ENCODE results near the gene RAB4A. TPM values are rescaled to one million over a fixed set of nuclear protein-coding genes. Genes with fewer than 3 reads are reported as not detected.

RAB4A gene
- total RNA-seq, 4 donors from 2014 or later: 37.1 to 78.4 (median 49.3) TPM

DNA sequence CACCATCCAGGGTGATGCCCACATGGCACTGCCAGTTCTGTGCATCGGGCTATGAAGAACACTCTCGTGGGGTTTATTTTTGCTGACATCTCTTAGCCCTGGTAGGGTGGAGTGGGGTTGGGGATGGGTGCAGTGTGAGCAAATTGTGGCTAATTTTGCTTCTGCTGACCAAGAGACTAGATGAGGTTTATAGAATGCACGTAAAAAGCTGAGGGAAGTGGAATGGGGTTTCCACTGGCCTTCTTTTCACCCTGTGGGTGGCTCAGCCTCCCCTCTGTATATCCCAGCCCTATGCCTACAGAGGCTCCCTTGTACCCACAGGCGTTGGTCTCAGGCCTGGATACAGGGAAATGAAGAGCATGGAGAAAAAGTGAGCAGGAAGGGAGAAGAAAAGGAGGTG, 44.1 kb upstream of the RAB4A start:
- Histone ChIP-seq H3K27me3 (no peaks in the 10 kb centered on the region), H3K27ac (no peak overlapping the region), H3K36me3 (no peaks in the 10 kb centered on the region), H3K4me3 (no peak overlapping the region), H3K9me3 (no peaks in the 10 kb centered on the region), H3K4me1 (peaks cover 59% of the 10 kb centered on the region)
- WGBS: 84% methylated on average over 4 of the region's 4 CpGs
- DNase-seq (ENCODE audit: low spot score in 2 of 2): no peak
- TF ChIP-seq POLR2A (IDR thresholded peaks at IDR 0.05) (no peak), POLR2AphosphoS5 (IDR thresholded peaks at IDR 0.05) (no peak), EP300 (IDR thresholded peaks at IDR 0.05) (no peak)
- TF ChIP-seq, protein P1, sequence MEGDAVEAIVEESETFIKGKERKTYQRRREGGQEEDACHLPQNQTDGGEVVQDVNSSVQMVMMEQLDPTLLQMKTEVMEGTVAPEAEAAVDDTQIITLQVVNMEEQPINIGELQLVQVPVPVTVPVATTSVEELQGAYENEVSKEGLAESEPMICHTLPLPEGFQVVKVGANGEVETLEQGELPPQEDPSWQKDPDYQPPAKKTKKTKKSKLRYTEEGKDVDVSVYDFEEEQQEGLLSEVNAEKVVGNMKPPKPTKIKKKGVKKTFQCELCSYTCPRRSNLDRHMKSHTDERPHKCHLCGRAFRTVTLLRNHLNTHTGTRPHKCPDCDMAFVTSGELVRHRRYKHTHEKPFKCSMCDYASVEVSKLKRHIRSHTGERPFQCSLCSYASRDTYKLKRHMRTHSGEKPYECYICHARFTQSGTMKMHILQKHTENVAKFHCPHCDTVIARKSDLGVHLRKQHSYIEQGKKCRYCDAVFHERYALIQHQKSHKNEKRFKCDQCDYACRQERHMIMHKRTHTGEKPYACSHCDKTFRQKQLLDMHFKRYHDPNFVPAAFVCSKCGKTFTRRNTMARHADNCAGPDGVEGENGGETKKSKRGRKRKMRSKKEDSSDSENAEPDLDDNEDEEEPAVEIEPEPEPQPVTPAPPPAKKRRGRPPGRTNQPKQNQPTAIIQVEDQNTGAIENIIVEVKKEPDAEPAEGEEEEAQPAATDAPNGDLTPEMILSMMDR (IDR thresholded peaks at IDR 0.05): no peak

- no peak overlapping the region for H3K27ac ChIP-seq
- H3K36me3 ChIP-seq: no peaks in the 10 kb centered on the region
- WGBS: 9% methylated on average over 15 of the region's 15 CpGs
- H3K4me3 ChIP-seq: no peak overlapping the region
- H3K27me3 ChIP-seq: no peaks in the 10 kb centered on the region
- H3K4me1 ChIP-seq: peaks cover 63% of the 10 kb centered on the region
- TF ChIP-seq EP300 (IDR thresholded peaks at IDR 0.05) (no peak), POLR2A (IDR thresholded peaks at IDR 0.05) (no peak), POLR2AphosphoS5 (IDR thresholded peaks at IDR 0.05) (no peak)
- TF ChIP-seq, protein P1 (IDR thresholded peaks at IDR 0.05): peak; percentile 78 to 89
- no peaks in the 10 kb centered on the region for H3K9me3 ChIP-seq
- peak; percentile 86 to 92 for DNase-seq (ENCODE audit: low spot score in 2 of 2)
Observed at GRCh38 chr1:229227298-229227919, 43.5 kb upstream of the RAB4A start.

- no peaks in the 10 kb centered on the region for H3K9me3 ChIP-seq
- TF ChIP-seq POLR2A (IDR thresholded peaks at IDR 0.05): no peak
- no peak for TF ChIP-seq POLR2AphosphoS5 (IDR thresholded peaks at IDR 0.05)
- TF ChIP-seq EP300 (IDR thresholded peaks at IDR 0.05): no peak
- TF ChIP-seq, protein P1 (IDR thresholded peaks at IDR 0.05): no peak
- no peaks in the 10 kb centered on the region for H3K27me3 ChIP-seq
- no peaks in the 10 kb centered on the region for H3K36me3 ChIP-seq
- 89% methylated on average over 2 of the region's 2 CpGs for WGBS
- H3K27ac ChIP-seq: peak overlapping the region; percentile 86
- DNase-seq (ENCODE audit: low spot score in 2 of 2): no peak
- peaks cover 66% of the 10 kb centered on the region for H3K4me1 ChIP-seq
- no peak overlapping the region for H3K4me3 ChIP-seq
Observed at GRCh38 chr1:229228522-229228921, 42.4 kb upstream of the RAB4A start.

DNA sequence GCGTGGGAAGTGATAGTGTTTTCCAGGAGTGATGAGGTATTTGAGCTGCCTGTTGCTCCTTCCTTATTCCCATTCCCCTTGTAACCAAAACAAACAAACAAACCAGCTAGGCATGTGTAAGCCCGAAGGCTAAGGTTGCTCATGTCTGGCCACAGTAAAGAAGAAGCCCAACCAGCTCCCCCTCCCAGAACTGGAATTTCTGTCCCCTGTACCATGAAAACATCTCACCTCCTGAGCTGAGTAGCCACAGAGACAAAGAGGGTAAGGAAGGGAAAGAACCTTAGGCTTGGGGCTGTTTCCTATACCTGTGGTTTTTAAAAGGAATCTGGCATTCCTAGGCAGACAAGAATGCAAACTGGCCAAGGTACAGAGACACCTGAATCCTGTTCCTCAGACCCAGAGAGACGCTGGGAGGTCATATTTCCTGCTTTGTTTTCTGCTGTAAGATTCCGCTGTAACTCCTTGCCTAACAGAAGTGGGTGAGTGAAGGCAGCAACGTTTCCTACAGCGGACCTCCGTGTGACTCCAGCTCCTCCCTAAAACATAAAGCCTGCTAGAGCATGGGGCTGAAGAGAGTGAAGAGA, 41.7 kb upstream of the RAB4A start:
- no peaks in the 10 kb centered on the region for H3K9me3 ChIP-seq
- no peak for DNase-seq (ENCODE audit: low spot score in 2 of 2)
- no peaks in the 10 kb centered on the region for H3K27me3 ChIP-seq
- WGBS: 9% methylated on average over 7 of the region's 7 CpGs
- H3K36me3 ChIP-seq: no peaks in the 10 kb centered on the region
- TF ChIP-seq POLR2AphosphoS5 (IDR thresholded peaks at IDR 0.05) (no peak), POLR2A (IDR thresholded peaks at IDR 0.05) (no peak), EP300 (IDR thresholded peaks at IDR 0.05) (no peak)
- TF ChIP-seq, protein P1 (IDR thresholded peaks at IDR 0.05): no peak
- peak overlapping the region; percentile 13 for H3K4me3 ChIP-seq
- H3K27ac ChIP-seq: peak overlapping the region; percentile 86
- H3K4me1 ChIP-seq: peaks cover 63% of the 10 kb centered on the region

DNA sequence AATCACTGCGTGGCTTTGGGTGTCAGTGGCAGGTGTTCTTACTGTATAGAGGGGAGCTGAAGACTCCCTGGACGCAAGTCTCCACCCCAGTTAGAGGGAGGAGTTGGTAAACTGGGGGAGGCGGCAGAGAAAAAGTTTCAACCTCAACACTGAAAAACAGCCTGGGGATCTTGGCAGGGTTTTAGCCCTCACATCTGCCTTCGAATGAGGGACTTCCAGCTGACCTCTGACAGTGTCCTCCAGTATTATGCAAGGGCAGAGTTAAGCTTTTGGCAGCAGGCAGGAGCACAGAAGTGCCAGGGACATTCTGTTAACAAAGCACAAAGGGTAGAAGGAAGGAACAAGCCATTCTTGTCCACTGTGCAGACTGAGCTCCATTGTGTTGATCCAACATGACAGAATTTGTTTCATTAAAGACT, 41.2 kb upstream of the RAB4A start:
- Histone ChIP-seq H3K4me1 (peaks cover 62% of the 10 kb centered on the region), H3K4me3 (peak overlapping the region; percentile 13), H3K9me3 (no peaks in the 10 kb centered on the region), H3K27me3 (no peaks in the 10 kb centered on the region), H3K36me3 (no peaks in the 10 kb centered on the region), H3K27ac (peak overlapping the region; percentile 86)
- peak; percentile 85 to 86 for DNase-seq (ENCODE audit: low spot score in 2 of 2)
- 7% methylated on average over 4 of the region's 4 CpGs for WGBS
- TF ChIP-seq EP300 (IDR thresholded peaks at IDR 0.05) (peak; percentile 84), POLR2AphosphoS5 (IDR thresholded peaks at IDR 0.05) (peak in 2 of 3 donors; percentile 94), POLR2A (IDR thresholded peaks at IDR 0.05) (no peak)
- TF ChIP-seq, protein P1 (IDR thresholded peaks at IDR 0.05): no peak
